ENCODE measurements around the gene S100A11. TPM values are rescaled to one million over a fixed set of nuclear protein-coding genes. Genes with fewer than 3 reads are reported as not detected.

Gene S100A11
- total and polyA plus RNA-seq, 9 of the 15 experiments (the other 6 are each of a cell fraction or from before 2014, with no cell fraction given), result 131 to 808 (median 235) TPM

DNA sequence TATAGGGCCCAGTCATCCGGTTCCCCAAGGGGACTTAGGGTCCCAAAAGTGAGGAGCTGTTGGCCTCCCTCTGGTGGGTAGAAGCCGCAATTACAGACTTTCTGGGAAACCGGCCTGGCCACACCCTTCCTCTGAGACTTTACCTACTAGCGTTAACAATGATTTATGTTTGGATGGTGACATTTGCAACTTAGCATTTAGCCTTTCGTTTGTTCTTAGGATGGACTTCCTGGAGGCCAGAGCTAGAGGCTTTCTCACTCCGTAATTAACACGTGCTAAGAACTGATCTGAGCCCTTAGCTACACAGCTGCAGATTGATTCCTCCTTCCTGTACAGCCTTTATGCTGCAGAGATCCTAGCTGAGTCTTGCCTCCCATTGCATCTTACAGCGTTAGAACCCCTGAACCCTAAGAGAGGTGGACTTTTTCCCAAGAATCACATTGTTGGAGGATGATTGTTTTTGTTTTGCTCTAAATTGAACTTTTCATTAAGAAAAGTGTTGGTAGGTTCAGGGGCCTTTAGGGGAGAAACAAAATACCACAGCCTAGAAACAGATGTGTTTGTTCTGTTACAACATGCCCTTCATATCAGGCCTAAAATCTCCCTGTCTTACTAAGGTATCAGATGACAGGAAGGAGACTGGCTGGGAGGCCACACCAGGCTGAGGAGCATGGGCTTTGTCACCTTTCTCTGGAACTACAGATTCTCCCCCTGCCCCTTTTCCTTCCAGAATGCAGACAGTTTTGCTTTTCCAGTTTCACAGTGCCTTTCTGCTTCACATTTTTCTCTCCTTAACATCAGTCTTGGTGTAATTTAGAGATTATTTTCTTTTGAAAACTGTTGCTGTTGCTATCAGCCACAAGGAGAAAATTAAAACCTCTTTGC is 1.9 kb downstream of the S100A11 start (continued):
- TF ChIP-seq, protein P1, sequence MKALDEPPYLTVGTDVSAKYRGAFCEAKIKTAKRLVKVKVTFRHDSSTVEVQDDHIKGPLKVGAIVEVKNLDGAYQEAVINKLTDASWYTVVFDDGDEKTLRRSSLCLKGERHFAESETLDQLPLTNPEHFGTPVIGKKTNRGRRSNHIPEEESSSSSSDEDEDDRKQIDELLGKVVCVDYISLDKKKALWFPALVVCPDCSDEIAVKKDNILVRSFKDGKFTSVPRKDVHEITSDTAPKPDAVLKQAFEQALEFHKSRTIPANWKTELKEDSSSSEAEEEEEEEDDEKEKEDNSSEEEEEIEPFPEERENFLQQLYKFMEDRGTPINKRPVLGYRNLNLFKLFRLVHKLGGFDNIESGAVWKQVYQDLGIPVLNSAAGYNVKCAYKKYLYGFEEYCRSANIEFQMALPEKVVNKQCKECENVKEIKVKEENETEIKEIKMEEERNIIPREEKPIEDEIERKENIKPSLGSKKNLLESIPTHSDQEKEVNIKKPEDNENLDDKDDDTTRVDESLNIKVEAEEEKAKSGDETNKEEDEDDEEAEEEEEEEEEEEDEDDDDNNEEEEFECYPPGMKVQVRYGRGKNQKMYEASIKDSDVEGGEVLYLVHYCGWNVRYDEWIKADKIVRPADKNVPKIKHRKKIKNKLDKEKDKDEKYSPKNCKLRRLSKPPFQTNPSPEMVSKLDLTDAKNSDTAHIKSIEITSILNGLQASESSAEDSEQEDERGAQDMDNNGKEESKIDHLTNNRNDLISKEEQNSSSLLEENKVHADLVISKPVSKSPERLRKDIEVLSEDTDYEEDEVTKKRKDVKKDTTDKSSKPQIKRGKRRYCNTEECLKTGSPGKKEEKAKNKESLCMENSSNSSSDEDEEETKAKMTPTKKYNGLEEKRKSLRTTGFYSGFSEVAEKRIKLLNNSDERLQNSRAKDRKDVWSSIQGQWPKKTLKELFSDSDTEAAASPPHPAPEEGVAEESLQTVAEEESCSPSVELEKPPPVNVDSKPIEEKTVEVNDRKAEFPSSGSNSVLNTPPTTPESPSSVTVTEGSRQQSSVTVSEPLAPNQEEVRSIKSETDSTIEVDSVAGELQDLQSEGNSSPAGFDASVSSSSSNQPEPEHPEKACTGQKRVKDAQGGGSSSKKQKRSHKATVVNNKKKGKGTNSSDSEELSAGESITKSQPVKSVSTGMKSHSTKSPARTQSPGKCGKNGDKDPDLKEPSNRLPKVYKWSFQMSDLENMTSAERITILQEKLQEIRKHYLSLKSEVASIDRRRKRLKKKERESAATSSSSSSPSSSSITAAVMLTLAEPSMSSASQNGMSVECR (CRISPR knock-in tag; IDR thresholded peaks at IDR 0.05), result no peak
- TF ChIP-seq ZNF384 (IDR thresholded peaks at IDR 0.05; ENCODE audit: low read depth, low read length) (no peak), RCOR1 (IDR thresholded peaks at IDR 0.05; ENCODE audit: borderline replicate concordance in 1 of 2, low read depth in 2 of 2, low read length in 2 of 2) (peak in 1 of 2 experiments; percentile 60; a peak in 2 of 4 replicates), ZNF696 (CRISPR knock-in tag; conservative IDR thresholded peaks at IDR 0.05) (no peak), ZNF75A (CRISPR knock-in tag; IDR thresholded peaks at IDR 0.05) (no peak), ZSCAN32 (CRISPR knock-in tag; IDR thresholded peaks at IDR 0.05) (no peak), MIER1 (IDR thresholded peaks at IDR 0.05; ENCODE audit: low read depth) (no peak), CHD1 (IDR thresholded peaks at IDR 0.05; ENCODE audit: low read length) (no peak), HCFC1 (IDR thresholded peaks at IDR 0.05; ENCODE audit: low read depth, low read length) (no peak), MAFF (IDR thresholded peaks at IDR 0.05; ENCODE audit: low read length) (peak; percentile 18; the same call in 1 of the 2 replicates), C11orf30 (IDR thresholded peaks at IDR 0.05; ENCODE audit: low read depth) (peak; percentile 58), EHMT2 (IDR thresholded peaks at IDR 0.05) (no peak), SMAD1 (IDR thresholded peaks at IDR 0.05; ENCODE audit: low read depth, low read length, partially characterized antibody) (peak; percentile 43), RFX7 (CRISPR knock-in tag; IDR thresholded peaks at IDR 0.05) (no peak), MED1 (CRISPR knock-in tag; IDR thresholded peaks at IDR 0.05; ENCODE audit: borderline replicate concordance) (no peak), ZNF232 (CRISPR knock-in tag; IDR thresholded peaks at IDR 0.05) (no peak), BCOR (IDR thresholded peaks at IDR 0.05) (no peak), CBX5 (IDR thresholded peaks at IDR 0.05; ENCODE audit: borderline replicate concordance, low read depth) (no peak), ZFPM2 (CRISPR knock-in tag; IDR thresholded peaks at IDR 0.05) (no peak)
- TF ChIP-seq, protein P2, sequence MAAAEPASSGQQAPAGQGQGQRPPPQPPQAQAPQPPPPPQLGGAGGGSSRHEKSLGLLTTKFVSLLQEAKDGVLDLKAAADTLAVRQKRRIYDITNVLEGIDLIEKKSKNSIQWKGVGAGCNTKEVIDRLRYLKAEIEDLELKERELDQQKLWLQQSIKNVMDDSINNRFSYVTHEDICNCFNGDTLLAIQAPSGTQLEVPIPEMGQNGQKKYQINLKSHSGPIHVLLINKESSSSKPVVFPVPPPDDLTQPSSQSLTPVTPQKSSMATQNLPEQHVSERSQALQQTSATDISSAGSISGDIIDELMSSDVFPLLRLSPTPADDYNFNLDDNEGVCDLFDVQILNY (CRISPR knock-in tag; IDR thresholded peaks at IDR 0.05), result no peak
- TF ChIP-seq, protein P3, sequence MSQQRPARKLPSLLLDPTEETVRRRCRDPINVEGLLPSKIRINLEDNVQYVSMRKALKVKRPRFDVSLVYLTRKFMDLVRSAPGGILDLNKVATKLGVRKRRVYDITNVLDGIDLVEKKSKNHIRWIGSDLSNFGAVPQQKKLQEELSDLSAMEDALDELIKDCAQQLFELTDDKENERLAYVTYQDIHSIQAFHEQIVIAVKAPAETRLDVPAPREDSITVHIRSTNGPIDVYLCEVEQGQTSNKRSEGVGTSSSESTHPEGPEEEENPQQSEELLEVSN (IDR thresholded peaks at IDR 0.05; ENCODE audit: borderline replicate concordance in 1 of 2, extremely low read depth in 1 of 2, insufficient read depth in 1 of 2, insufficient read length in 1 of 2, low read depth in 1 of 2, low read length in 1 of 2, poor library complexity in 1 of 2, severe bottlenecking in 1 of 2), result peak in 1 of 2 experiments; percentile 15
